ENCODE data around the gene KRT36.

DNA sequence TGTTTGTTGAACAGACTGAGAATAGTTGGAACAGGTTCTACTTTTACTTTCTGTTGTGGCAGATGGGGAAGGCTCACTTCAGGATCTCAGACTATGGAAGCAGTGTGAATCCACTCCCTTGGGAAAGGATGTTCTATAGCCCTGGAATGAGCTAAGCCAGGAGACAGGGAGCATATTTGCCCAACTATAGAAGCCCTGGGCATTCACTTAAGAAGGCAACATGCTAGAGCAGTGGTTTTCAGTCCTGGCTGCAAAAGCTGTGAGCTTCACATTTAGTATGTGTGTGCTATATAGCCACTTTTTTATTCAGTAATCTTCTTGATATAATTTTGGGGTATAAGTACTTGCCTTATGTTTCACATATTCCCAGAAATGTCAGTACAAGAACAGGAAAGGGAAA, 21.4 kb downstream of the KRT36 start:
- TF ChIP-seq, protein P1, sequence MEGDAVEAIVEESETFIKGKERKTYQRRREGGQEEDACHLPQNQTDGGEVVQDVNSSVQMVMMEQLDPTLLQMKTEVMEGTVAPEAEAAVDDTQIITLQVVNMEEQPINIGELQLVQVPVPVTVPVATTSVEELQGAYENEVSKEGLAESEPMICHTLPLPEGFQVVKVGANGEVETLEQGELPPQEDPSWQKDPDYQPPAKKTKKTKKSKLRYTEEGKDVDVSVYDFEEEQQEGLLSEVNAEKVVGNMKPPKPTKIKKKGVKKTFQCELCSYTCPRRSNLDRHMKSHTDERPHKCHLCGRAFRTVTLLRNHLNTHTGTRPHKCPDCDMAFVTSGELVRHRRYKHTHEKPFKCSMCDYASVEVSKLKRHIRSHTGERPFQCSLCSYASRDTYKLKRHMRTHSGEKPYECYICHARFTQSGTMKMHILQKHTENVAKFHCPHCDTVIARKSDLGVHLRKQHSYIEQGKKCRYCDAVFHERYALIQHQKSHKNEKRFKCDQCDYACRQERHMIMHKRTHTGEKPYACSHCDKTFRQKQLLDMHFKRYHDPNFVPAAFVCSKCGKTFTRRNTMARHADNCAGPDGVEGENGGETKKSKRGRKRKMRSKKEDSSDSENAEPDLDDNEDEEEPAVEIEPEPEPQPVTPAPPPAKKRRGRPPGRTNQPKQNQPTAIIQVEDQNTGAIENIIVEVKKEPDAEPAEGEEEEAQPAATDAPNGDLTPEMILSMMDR (conservative IDR thresholded peaks at IDR 0.05; ENCODE audit: low read depth in 2 of 2) = no peak
- TF ChIP-seq EZH2phosphoT487 (IDR thresholded peaks at IDR 0.05; ENCODE audit: unreplicated experiment) = no peak
- TF ChIP-seq JUNB (IDR thresholded peaks at IDR 0.05; ENCODE audit: unreplicated experiment) = no peak
- no peak for TF ChIP-seq EZH2 (IDR thresholded peaks at IDR 0.05; ENCODE audit: low read depth, unreplicated experiment)
- no peak for TF ChIP-seq POLR2AphosphoS5 (IDR thresholded peaks at IDR 0.05; ENCODE audit: low read depth)
- TF ChIP-seq ZNF331 (CRISPR knock-in tag; IDR thresholded peaks at IDR 0.05; ENCODE audit: low read depth) = no peak
- TF ChIP-seq, protein P2, sequence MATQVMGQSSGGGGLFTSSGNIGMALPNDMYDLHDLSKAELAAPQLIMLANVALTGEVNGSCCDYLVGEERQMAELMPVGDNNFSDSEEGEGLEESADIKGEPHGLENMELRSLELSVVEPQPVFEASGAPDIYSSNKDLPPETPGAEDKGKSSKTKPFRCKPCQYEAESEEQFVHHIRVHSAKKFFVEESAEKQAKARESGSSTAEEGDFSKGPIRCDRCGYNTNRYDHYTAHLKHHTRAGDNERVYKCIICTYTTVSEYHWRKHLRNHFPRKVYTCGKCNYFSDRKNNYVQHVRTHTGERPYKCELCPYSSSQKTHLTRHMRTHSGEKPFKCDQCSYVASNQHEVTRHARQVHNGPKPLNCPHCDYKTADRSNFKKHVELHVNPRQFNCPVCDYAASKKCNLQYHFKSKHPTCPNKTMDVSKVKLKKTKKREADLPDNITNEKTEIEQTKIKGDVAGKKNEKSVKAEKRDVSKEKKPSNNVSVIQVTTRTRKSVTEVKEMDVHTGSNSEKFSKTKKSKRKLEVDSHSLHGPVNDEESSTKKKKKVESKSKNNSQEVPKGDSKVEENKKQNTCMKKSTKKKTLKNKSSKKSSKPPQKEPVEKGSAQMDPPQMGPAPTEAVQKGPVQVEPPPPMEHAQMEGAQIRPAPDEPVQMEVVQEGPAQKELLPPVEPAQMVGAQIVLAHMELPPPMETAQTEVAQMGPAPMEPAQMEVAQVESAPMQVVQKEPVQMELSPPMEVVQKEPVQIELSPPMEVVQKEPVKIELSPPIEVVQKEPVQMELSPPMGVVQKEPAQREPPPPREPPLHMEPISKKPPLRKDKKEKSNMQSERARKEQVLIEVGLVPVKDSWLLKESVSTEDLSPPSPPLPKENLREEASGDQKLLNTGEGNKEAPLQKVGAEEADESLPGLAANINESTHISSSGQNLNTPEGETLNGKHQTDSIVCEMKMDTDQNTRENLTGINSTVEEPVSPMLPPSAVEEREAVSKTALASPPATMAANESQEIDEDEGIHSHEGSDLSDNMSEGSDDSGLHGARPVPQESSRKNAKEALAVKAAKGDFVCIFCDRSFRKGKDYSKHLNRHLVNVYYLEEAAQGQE (IDR thresholded peaks at IDR 0.05; ENCODE audit: unreplicated experiment) = no peak
- TF ChIP-seq NANOG (IDR thresholded peaks at IDR 0.05; ENCODE audit: borderline replicate concordance) = no peak
